GM10847 (cell line): ENCODE measurements around the gene NR1D1.

Experiments used
- POLR2A ChIP-seq: IDR thresholded peaks from 2 replicates; pipeline ENCODE4 v1.6.1; 2011; ENCODE audit not compliant: insufficient read length; ENCODE audit errors: extremely low read depth

The NR1D1 gene

DNA sequence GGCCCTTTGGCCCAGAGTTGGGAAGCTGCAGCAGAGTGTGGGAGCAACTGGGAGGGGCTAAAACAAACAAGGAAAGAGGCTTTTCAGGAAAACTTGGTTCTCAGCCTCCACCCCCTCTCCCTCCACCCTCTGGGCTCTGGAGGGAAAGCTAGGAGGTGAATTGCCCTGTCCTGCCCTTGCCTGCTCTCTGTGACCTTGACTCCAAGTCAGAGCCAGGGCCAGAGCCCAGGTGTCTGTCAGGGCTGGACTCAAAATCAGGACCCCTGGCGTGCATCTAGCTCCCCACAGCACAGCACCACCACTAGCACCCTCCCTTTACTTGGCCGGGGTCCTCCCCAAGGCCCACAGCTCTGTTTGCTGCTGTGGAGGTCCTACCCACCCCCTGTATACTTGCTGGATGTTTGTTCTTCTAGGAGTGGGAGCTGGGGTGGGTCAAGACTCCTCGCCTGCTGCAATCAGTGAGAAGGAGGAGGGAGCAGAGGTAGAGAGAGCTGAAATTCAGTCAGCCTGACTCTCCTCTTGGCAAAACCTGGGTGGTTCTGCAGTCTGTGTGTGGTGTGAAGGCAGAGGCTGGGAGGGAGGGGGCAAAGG lies 2.8 kb upstream of the NR1D1 start:
- no peak for TF ChIP-seq POLR2A

DNA sequence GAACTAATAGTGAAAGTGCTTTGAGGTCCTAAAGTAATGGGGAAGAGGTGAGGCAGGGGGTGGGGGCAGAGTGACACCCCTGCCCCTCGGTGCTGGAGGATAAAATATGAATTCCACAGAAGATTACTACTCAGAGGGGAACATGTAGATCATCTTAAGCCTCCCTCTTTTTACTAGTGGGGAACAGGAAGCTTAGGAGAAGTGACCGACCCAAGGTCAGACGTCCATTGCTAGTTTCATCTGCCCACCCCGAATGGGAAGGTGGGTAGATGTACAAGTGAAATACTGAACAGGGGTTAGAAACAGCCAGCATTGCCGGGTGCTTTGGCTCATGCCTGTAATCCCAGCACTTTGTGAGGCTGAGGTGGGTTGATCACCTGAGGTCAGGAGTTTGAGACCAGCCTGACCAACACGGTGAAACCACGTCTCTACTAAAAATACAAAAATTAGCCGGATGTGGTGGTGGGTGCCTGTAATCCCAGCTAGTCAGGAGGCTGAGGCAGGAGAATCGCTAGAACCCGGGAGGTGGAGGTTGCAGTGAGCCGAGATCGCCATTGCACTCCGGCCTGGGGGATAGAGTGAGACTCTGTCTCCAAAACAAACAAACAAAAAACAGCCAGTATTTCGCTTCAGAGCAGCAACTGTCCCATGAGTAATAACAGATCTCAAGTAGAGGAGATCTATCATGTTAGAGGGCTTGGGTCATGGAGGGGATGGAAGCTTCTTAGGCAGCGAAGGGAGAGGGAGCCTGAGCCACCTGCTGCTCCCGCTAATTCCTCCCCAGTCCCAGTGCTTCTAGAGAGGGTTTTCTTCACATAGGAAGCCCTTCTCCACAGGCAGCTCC lies 1.2 kb upstream of the NR1D1 start:
- TF ChIP-seq POLR2A: no peak

DNA sequence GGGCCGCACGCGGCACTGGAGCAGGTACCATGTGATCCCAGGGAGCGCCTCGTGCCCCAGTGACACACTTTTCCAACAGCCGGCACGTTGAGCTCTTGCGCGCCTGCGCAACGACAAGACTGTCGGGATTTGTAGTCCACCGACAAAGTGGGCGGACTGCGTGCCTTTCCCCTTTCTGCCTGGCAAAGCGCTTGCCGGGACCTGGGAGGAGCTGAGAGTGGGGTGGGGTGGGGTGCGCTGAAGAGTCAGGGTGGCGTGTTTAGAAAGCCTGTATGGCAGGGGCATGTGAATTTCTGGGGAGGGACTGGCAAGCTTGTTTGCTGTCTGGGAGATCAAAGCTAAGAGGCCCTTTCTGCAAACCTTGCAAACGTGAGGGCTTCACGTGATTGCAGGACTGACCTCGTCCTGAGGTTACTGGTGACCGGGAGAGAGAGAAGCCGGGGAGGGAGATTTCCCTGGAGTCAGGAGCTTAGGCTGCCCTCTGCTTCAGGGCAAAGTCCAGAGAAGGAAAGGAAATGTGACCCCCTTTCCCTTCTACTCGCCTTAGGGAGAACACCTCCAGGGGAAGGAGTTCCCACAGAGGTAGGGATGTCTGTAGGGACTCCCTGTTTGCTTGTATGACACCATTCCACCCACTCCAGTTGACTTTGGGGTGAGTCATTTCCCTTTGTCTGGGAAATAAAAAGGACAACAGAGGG lies 429 bp upstream of the NR1D1 start:
- peak; percentile 56 for TF ChIP-seq POLR2A

DNA sequence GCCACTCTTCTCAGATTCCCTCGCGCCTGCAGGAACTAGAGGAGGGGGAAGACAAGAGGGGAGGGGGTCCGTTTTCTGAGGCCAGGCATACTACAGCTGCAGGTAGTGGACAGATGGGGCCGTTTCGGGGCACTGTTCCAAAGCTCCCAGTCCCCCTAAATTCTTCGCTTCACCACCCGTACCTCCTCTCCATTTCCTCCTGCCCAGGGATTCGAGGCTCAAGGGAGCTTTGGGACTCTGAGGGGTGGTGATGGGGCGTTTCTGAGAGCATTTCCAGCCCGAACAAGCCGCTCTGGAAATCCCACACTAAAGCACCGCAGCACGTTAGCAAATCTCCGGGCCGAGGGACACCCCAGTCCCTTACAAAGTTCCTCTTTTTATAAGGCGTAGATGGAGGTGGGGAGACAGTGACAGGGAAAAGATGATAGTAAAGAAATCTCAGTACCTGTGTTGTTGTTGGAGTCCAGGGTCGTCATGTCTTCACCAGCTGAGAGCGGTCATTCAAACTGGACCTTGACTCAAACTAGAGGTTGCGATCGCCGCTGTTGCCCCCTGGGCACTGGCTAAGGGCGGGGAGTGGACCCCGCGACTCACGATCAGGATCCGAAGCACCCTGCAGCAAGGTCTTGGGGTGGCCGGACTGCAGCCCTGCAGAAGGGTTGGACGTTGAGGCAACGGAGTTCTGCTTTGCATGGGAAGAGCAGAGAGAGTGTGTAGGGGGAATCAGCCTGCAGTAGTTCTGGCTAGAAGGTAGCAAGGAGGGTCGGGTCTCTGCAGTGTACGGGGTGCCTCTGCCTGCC lies 570 bp downstream of the NR1D1 start:
- TF ChIP-seq POLR2A: no peak

DNA sequence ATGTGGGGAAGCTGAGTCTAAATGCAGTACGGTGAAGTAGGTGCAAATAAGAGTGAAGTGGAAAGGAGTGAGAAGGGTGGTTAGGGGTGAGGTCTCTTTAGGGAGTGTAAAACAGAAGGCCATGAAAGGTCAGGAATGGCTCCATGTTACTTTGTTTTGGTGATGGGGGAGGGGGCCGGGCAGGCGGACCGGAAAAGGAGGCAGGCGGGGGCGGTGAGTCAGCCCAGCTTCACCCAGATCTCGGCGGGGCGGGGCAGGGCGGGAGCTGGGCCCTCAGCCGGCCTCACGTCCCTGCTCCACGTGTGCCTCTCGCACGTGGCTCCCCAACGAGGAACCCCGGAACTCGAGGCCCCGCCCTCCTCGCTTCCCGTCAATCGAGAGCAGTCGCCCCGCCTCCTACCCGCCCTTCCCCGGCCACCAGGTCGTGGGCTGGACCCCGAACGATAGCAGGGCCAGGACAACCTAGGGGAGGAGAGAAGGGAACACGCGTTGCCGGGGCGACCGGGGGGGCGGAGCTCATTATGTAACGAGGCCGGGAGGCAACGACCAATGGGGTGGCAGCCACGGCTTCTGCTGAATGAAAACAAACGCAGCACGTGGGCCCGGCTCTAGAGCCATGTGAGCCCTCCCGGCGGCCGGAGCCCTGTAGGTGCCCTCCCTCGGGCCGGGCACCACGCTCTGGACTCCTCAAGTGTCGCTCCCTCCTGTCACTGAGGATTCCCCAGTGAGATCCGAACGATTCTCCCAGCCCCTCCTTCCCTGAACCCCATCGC lies 1.4 kb downstream of the NR1D1 start:
- TF ChIP-seq POLR2A: no peak

DNA sequence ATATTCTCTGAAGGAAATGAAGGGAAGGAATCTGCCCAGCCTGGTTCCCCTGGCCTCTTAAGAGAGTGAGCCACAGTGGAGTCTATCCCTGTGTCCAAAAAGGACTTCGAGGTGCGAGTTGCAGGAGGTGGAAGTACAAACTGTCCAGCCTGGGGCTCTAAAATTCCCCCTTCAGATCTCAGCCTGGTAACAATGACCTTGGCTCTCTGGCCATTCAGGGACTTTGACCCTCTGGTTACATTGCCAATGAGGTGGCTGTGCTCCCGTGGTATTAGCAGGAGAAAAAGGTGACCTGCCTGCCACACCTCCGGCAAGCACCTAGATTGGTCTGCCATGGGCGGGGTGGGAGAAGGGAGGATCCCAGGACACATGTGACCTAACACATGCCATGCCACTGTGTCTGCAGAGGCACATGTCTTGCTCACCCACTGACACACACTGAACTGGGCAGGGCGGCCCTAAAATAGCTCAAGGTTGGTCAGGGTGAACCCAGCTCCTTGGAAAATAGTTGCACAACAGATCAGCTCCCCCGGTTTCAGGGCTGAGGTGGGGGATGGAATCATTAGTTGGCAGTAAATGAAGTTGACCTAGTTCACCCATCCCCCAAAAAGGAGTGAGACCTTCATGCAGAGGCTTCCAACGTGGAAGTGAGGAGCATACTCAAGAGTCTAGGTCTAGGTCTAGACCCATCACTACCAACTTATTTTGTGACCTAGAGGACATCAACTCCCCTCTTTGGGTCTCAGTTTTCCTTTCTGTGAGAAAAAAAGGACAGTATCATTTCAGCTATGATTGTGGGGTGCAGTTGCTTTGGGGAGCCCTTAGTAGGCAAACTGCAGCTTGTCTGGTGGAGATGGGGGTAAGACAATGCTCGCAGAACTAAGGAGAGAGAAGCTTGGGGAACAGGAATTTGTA lies 2.2 kb downstream of the NR1D1 start:
- no peak for TF ChIP-seq POLR2A

DNA sequence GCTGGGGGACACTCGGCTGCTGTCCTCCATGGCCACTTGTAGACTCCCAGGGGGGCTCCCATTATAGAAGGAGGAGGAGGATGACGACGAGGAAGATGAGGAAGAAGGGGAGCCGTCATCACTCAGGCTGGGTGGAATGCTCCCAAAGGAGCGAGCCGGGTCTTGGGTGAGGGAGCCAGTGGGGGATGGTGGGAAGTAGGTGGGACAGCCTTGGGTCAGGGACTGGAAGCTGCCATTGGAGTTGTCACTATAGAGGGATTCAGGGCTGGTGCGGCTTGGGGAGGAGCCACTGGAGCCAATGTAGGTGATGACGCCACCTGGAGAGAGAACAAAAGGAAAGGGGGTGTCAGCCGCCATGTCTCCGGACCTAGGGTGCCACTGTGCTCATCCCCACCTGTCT lies 3.3 kb downstream of the NR1D1 start:
- TF ChIP-seq POLR2A: no peak

DNA sequence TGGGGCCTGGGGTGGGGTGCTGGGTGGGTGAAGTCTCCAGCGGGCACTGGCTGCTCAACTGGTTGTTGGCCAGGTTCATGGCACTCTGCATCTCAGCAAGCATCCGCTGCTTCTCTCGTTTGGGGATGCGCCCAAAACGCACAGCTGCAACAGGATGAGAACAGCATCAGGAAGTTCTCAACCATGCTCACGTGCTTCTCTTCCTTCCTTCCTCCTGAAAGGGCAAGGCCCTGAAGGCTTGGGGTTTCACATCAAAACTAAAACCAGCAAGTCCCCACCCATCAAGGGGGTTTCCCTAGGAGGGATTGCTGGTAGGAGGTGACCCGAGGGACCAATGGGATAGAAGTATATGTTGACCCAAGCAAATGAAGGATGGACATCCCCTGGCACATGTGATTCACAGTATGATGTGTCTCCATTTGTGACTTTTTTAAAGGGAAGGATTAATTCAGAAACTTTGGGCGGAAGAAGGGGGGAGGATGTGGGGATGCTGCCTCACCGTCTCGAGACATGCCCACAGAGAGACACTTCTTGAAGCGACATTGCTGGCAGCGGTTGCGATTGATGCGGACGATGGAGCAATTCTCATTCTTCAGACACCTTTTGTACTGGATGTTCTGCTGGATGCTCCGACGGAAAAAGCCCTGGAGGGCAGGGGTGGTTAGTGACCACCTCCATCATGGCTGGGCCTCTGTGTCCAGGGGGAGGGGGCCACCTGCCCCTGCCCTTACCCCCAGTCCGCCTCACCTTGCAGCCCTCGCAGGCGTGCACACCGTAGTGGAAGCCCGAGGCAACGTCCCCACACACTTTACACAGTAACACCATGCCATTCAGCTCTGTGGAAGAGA lies 4.2 kb downstream of the NR1D1 start:
- TF ChIP-seq POLR2A: no peak

DNA sequence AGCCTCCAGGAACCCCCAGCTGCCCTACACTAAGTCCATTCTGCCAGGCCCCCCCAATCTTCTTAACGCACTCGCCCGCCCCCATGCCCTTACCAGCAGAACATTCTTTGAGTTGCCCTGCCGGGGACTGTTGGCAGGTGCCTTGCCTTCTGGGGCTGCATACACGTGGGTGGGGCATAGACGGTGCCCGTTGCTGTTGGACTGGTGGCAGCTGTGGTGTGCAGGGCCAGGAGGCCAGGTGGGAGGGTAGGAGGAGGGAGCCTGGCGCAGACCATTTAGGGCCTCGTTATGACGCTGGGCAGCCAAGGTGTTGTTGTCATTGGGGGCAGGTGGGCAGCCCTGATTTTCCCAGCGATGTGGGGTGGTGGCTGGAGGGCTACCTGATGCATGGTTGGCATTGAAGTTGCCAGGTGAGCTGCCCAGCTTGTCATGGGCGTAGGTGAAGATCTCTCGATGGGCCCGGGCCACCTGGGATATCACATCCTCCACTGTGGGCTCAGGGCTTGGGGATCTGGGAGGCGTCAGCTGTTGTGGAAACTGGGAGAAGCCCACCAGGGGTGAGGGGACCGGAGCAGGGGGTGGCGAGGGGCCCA lies 4.9 kb downstream of the NR1D1 start:
- TF ChIP-seq POLR2A: no peak

DNA sequence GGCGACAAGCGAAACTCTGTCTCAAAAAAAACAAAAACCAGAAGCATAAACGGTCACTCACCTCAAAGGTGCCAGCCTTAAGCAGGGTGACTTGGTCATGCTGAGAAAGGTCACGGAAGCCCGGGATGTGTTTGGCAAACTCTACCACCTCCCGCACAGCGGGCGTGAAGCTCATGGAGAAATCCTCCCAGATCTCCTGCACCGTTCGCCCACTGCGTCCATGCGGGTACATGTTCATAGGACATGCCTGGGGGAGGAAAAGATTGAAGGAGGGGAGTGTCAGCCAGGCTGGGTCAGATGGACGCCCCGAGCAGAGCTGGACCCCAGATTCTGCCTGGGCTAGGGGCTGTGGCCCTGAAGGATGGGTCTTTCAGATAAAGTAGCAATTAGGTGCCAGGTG lies 5.5 kb downstream of the NR1D1 start:
- no peak for TF ChIP-seq POLR2A

DNA sequence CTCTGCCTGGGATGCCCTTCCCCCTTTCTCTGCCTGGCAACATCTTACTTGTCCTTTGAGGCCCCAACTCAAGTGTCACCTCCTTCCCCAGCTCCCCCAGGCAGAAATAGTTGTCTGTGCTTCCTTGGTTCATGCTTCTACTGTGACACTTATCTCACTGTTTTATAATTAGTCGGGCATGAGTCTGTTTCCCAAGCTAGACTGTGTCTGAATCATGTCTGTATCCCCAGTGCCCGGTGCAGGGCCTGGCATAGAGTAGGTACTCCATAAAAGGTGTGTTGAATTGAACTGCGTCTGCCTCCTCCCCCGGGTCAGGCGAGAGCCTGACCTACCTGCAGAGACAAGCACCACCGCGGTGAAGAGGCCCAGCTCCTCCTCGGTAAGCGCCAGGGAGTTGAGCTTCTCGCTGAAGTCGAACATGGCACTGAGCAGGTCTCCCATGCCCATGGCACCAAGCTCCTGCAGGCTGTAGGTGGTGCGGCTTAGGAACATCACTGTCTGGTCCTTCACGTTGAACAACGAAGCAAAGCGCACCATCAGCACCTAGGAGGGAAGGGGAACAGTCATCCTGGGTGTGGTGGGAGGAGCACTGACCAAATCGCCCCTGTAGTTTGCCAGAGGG lies 6.7 kb downstream of the NR1D1 start:
- TF ChIP-seq POLR2A: no peak

DNA sequence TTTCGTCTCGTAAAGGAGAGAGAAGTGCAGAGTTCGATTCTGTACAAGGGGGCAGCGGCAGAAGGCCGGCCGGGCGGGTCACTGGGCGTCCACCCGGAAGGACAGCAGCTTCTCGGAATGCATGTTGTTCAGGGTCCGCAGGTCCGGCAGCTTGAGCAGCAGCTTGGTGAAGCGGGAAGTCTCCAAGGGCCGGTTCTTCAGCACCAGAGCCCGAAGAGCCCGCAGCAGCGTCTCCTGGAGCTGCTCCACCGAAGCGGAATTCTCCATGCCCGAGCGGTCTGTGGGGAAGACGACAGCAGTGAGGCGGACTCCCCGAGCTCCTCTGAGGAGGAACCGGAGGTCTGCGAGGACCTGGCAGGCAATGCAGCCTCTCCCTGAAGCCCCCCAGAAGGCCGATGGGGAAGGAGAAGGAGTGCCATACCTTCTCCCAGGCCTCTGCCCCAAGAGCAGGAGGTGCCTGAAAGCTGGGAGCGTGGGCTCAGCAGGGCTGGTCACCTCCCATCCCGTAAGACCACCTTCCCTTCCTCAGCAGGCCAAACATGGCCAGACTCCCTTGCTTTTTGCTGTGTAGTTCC lies 7.3 kb downstream of the NR1D1 start:
- TF ChIP-seq POLR2A: no peak

DNA sequence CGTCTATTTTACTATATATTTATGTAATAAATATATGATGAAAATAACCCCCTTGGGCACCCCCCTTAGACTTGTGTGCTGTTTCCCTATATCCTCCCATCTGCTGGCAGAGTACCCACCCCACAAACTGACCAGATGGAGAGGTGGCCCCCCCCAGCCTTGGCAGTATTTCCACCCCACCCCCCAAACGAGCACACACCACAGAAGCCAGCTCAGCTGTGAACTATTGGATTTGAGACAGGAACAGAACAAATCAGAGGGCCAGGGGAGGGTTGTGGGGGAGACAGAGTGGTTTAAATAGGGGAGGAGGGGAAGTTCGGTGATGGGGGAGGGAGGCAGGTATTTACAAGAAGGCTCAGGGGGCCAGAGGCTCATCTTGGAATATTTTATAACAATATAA lies 7.8 kb downstream of the NR1D1 start:
- TF ChIP-seq POLR2A: no peak
